NT2/D1 (cell line): ENCODE data around the gene SLC34A3.
A peak's percentile ranks its signal among the peaks of the same experiment; 100 is the strongest.

Source experiments
- DNase-seq: peaks from one replicate; pipeline ENCODE4 v3.0.0-alpha.2; 2011; ENCODE audit warnings: low read depth, low spot score
- H3K27me3 ChIP-seq: 2 replicates; pipeline ENCODE4 v1.6.0; 2011; ENCODE audit warnings: mild to moderate bottlenecking; ENCODE audit not compliant: insufficient read length, insufficient read depth
- H3K36me3 ChIP-seq: 2 replicates; pipeline ENCODE4 v1.6.1; 2011; ENCODE audit warnings: mild to moderate bottlenecking, low read length, mixed read lengths; ENCODE audit not compliant: insufficient read depth, insufficient read length
- H3K4me1 ChIP-seq: 2 replicates; pipeline ENCODE4 v1.5.1; 2011; ENCODE audit not compliant: insufficient read depth, insufficient read length
- H3K4me3 ChIP-seq: 2 replicates; pipeline ENCODE4 v1.5.1; 2011; ENCODE audit warnings: low read depth; ENCODE audit not compliant: insufficient read length
- H3K9ac ChIP-seq: 2 replicates; pipeline ENCODE4 v1.6.0; 2011; ENCODE audit warnings: low read depth; ENCODE audit not compliant: insufficient read length
- H3K9me3 ChIP-seq: 2 replicates; pipeline ENCODE4 v1.5.1; 2011; ENCODE audit warnings: mild to moderate bottlenecking, low read length; ENCODE audit not compliant: insufficient read depth
- SUZ12 ChIP-seq: IDR thresholded peaks from 2 replicates; pipeline ENCODE4 v1.6.1; 2011; ENCODE audit not compliant: insufficient read length, insufficient read depth; ENCODE audit errors: extremely low read depth
- YY1 ChIP-seq: IDR thresholded peaks from 2 replicates; pipeline ENCODE4 v1.6.1; 2011; ENCODE audit not compliant: insufficient read length, insufficient read depth
- ZNF274 ChIP-seq: IDR thresholded peaks from 2 replicates; pipeline ENCODE4 v1.6.1; 2011; ENCODE audit warnings: mild to moderate bottlenecking, low read depth, low read length

The SLC34A3 gene

GRCh38 chr9:137272241-137273094 lies 41.8 kb downstream of the SLC34A3 start:
- H3K9ac ChIP-seq: no peak overlapping the region
- peaks cover 70% of the 10 kb centered on the region for H3K36me3 ChIP-seq
- peaks cover 42% of the 10 kb centered on the region for H3K4me1 ChIP-seq
- no peak overlapping the region for H3K4me3 ChIP-seq
- TF ChIP-seq SUZ12: no peak
- no peak for TF ChIP-seq ZNF274
- TF ChIP-seq YY1: no peak
- DNase-seq: no peak
- no peaks in the 10 kb centered on the region for H3K27me3 ChIP-seq
- H3K9me3 ChIP-seq: no peaks in the 10 kb centered on the region

GRCh38 chr9:137273095-137273490 lies 42.4 kb downstream of the SLC34A3 start:
- H3K4me3 ChIP-seq: no peak overlapping the region
- H3K27me3 ChIP-seq: no peaks in the 10 kb centered on the region
- H3K4me1 ChIP-seq: peaks cover 42% of the 10 kb centered on the region
- H3K9ac ChIP-seq: no peak overlapping the region
- no peak for DNase-seq
- no peaks in the 10 kb centered on the region for H3K9me3 ChIP-seq
- TF ChIP-seq YY1: no peak
- TF ChIP-seq SUZ12: no peak
- TF ChIP-seq ZNF274: no peak
- peaks cover 64% of the 10 kb centered on the region for H3K36me3 ChIP-seq

- Histone ChIP-seq H3K9me3 (peaks cover 3% of the 10 kb centered on the region; the same call in 1 of the 2 replicates), H3K36me3 (peaks cover 62% of the 10 kb centered on the region), H3K27me3 (no peaks in the 10 kb centered on the region), H3K4me1 (peaks cover 41% of the 10 kb centered on the region), H3K4me3 (no peak overlapping the region), H3K9ac (peak overlapping the region; percentile 36)
- TF ChIP-seq ZNF274: no peak
- TF ChIP-seq SUZ12: no peak
- no peak for TF ChIP-seq YY1
- no peak for DNase-seq
These were observed 43.1 kb downstream of the SLC34A3 start for GRCh38 chr9:137273611-137274320.

- peaks cover 48% of the 10 kb centered on the region for H3K4me1 ChIP-seq
- H3K36me3 ChIP-seq: peaks cover 61% of the 10 kb centered on the region
- peak overlapping the region; percentile 80 for H3K9ac ChIP-seq
- no peaks in the 10 kb centered on the region for H3K27me3 ChIP-seq
- H3K4me3 ChIP-seq: no peak overlapping the region
- no peak for TF ChIP-seq YY1
- TF ChIP-seq SUZ12: no peak
- no peak for TF ChIP-seq ZNF274
- H3K9me3 ChIP-seq: peaks cover 14% of the 10 kb centered on the region; the same call in 1 of the 2 replicates
- DNase-seq: no peak
These were observed 44.5 kb downstream of the SLC34A3 start for GRCh38 chr9:137275203-137275587.

GRCh38 chr9:137275588-137276472 lies 45.1 kb downstream of the SLC34A3 start:
- peaks cover 52% of the 10 kb centered on the region for H3K4me1 ChIP-seq
- H3K27me3 ChIP-seq: no peaks in the 10 kb centered on the region
- TF ChIP-seq SUZ12: no peak
- peak overlapping the region; percentile 80 for H3K9ac ChIP-seq
- H3K4me3 ChIP-seq: no peak overlapping the region
- H3K9me3 ChIP-seq: peaks cover 14% of the 10 kb centered on the region; the same call in 1 of the 2 replicates
- no peak for DNase-seq
- H3K36me3 ChIP-seq: peaks cover 59% of the 10 kb centered on the region

GRCh38 chr9:137276473-137277328 lies 46.0 kb downstream of the SLC34A3 start:
- peaks cover 52% of the 10 kb centered on the region for H3K36me3 ChIP-seq
- peak overlapping the region; percentile 28 for H3K4me3 ChIP-seq
- peaks cover under 1% of the 10 kb centered on the region for H3K27me3 ChIP-seq
- no peak for DNase-seq
- H3K4me1 ChIP-seq: peaks cover 49% of the 10 kb centered on the region
- TF ChIP-seq ZNF274: no peak
- no peak for TF ChIP-seq SUZ12
- no peak for TF ChIP-seq YY1
- peak overlapping the region; percentile 80 for H3K9ac ChIP-seq
- peaks cover 14% of the 10 kb centered on the region; the same call in 1 of the 2 replicates for H3K9me3 ChIP-seq
